Fibroblast of villous mesenchyme (primary cell): ENCODE measurements around the gene PLXNA4. TPM values are rescaled to one million over a fixed set of nuclear protein-coding genes. Genes with fewer than 3 reads are reported as not detected.

ENCODE experiments used
- DNase-seq: peaks from one replicate; pipeline ENCODE4 v3.0.0-alpha.2; 2010; ENCODE audit warnings: low read depth
- H3K4me3 ChIP-seq: 2 replicates; pipeline ENCODE4 v1.5.1; 2011; ENCODE audit warnings: low read depth, mild to moderate bottlenecking, low read length
- CTCF ChIP-seq: IDR thresholded peaks from 2 replicates; pipeline ENCODE4 v1.5.1; 2012; ENCODE audit warnings: low read depth, mild to moderate bottlenecking, low read length; ENCODE audit not compliant: insufficient read depth
- total RNA-seq: library from RNA; depleted of rRNA; stranded (reverse); fragments of >200 nt; gene quantifications from 2 replicates; pipeline ENCODE4 v1.2.3, GENCODE V29; 2012

Gene PLXNA4
- total RNA-seq, 1 donor = not detected

GRCh38 chr7:132424821-132425724 lies 151.2 kb downstream of the PLXNA4 start:
- no peak overlapping the region for H3K4me3 ChIP-seq
- TF ChIP-seq CTCF = no peak
- no peak for DNase-seq

- DNase-seq = no peak
- no peak overlapping the region for H3K4me3 ChIP-seq
- no peak for TF ChIP-seq CTCF
Measured at GRCh38 chr7:132424277-132424676, 152.0 kb downstream of the PLXNA4 start.

GRCh38 chr7:132423594-132424200 lies 152.6 kb downstream of the PLXNA4 start:
- no peak overlapping the region for H3K4me3 ChIP-seq
- no peak for DNase-seq
- no peak for TF ChIP-seq CTCF

- TF ChIP-seq CTCF = no peak
- no peak overlapping the region for H3K4me3 ChIP-seq
- DNase-seq = no peak
Measured at GRCh38 chr7:132422502-132423111, 153.7 kb downstream of the PLXNA4 start.

- TF ChIP-seq CTCF = no peak
- DNase-seq = no peak
- no peak overlapping the region for H3K4me3 ChIP-seq
Measured at GRCh38 chr7:132420527-132420926, 155.7 kb downstream of the PLXNA4 start.

GRCh38 chr7:132419542-132419941 lies 156.7 kb downstream of the PLXNA4 start:
- peak; percentile 17 for DNase-seq
- no peak for TF ChIP-seq CTCF

More at GRCh38 chr7:132419542-132419941, 156.7 kb downstream of the PLXNA4 start:
- H3K4me3 ChIP-seq = no peak overlapping the region
